ENCODE data around the gene RAB5B. TPM values are rescaled to one million over a fixed set of nuclear protein-coding genes. Genes with fewer than 3 reads are reported as not detected.

RAB5B gene
- total and polyA plus RNA-seq, 4 donors = 64.5 to 118 (median 91.3) TPM

DNA sequence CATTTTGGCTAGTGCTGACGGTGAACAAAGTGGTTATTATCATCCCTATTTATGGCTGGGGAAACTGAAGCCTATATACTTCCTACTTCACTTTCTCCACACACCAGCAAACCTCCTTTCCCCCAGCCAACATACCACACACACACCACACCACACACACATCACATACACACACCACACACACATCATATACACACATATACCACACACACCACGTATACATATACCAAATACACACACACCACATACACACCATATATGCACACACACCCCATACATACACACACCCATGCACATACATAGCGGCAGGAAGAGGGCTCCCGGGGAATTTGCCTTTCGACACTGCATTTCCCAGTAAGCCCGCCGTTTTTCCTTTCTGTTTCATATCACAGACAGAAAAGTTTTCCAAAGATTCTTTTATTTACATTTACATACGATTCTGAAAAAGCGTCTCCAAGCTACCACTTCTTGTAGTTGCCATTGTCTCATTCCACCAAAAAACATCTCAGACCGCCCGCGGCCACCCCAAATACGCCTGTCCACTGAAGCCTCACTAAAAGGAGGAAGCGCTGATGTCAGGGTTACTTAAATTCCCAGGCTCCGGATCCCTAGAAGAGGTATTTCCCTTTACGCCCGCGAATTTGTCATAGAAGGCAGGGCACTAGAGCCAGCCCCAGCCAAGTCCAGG lies 823 bp upstream of the RAB5B start:
- peaks cover 0 to 20% (median 6%) of the 10 kb centered on the region in 4 donors for H3K36me3 ChIP-seq (ENCODE audit: control insufficient read depth in 4 of 4, insufficient read depth in 4 of 4, low read length in 4 of 4)
- peaks cover 0 to 35% (median 13%) of the 10 kb centered on the region in 5 donors for H3K4me1 ChIP-seq (ENCODE audit: control insufficient read depth in 5 of 5, insufficient read depth in 5 of 5, low read length in 5 of 5)
- H3K27ac ChIP-seq (ENCODE audit: low read depth in 1 of 2, low read length in 1 of 2) = peak overlapping the region; percentile 92 to 98
- 1% methylated on average over 18 of the region's 18 CpGs for WGBS, 2 donors
- DNase-seq (no peak), ATAC-seq (ENCODE audit: insufficient read depth, low FRiP score) (no peak)
- TF ChIP-seq, protein P1, sequence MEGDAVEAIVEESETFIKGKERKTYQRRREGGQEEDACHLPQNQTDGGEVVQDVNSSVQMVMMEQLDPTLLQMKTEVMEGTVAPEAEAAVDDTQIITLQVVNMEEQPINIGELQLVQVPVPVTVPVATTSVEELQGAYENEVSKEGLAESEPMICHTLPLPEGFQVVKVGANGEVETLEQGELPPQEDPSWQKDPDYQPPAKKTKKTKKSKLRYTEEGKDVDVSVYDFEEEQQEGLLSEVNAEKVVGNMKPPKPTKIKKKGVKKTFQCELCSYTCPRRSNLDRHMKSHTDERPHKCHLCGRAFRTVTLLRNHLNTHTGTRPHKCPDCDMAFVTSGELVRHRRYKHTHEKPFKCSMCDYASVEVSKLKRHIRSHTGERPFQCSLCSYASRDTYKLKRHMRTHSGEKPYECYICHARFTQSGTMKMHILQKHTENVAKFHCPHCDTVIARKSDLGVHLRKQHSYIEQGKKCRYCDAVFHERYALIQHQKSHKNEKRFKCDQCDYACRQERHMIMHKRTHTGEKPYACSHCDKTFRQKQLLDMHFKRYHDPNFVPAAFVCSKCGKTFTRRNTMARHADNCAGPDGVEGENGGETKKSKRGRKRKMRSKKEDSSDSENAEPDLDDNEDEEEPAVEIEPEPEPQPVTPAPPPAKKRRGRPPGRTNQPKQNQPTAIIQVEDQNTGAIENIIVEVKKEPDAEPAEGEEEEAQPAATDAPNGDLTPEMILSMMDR (IDR thresholded peaks at IDR 0.05; ENCODE audit: control extremely low read depth, extremely low read depth) = no peak
- no peaks in the 10 kb centered on the region for H3K9me3 ChIP-seq (ENCODE audit: control insufficient read depth in 4 of 4, insufficient read depth in 3 of 4, low read length in 3 of 4)
- H3K27me3 ChIP-seq (ENCODE audit: control insufficient read depth in 3 of 3, insufficient read depth in 3 of 3, low read length in 2 of 3) = no peaks in the 10 kb centered on the region
- peak overlapping the region; percentile 57 to 100 for H3K9ac ChIP-seq (ENCODE audit: insufficient read depth in 1 of 2, low read length in 2 of 2)
- H3K4me3 ChIP-seq = peak overlapping the region; percentile 69

DNA sequence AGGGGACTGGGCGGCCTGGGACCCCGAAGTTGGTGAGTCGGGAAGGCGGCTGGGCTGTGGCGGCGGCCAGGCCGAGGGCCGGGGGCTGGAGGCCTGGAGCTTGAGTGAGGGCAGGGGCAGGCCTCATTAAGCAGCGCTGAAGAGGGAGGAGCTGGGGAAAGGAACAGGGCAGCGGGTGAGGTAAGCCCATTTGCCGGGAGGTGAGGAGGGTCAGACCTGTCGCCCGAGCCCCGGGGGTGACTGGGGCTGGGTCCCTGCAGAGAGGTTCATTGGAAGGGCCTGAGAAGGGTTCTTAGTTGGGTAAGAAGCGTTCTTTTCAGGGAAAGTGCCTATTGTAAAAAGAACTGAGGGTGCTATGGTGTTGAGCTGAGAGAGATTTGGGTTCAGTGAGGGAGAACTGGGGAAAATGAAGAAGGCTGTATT lies 441 bp downstream of the RAB5B start:
- TF ChIP-seq, protein P1 (IDR thresholded peaks at IDR 0.05; ENCODE audit: control extremely low read depth, extremely low read depth) = no peak
- DNase-seq (peak in 1 of 3 donors; percentile 61), ATAC-seq (ENCODE audit: insufficient read depth, low FRiP score) (peak; percentile 16)
- Histone ChIP-seq H3K27me3 (ENCODE audit: control insufficient read depth in 3 of 3, insufficient read depth in 3 of 3, low read length in 2 of 3) (no peaks in the 10 kb centered on the region), H3K4me1 (ENCODE audit: control insufficient read depth in 5 of 5, insufficient read depth in 5 of 5, low read length in 5 of 5) (peaks cover 0 to 33% (median 13%) of the 10 kb centered on the region in 5 donors), H3K9me3 (ENCODE audit: control insufficient read depth in 4 of 4, insufficient read depth in 3 of 4, low read length in 3 of 4) (no peaks in the 10 kb centered on the region), H3K9ac (ENCODE audit: insufficient read depth in 1 of 2, low read length in 2 of 2) (peak overlapping the region; percentile 74 to 93), H3K36me3 (ENCODE audit: control insufficient read depth in 4 of 4, insufficient read depth in 4 of 4, low read length in 4 of 4) (peaks cover 0 to 16% (median 5%) of the 10 kb centered on the region in 4 donors), H3K4me3 (peak overlapping the region; percentile 86), H3K27ac (ENCODE audit: low read depth in 1 of 2, low read length in 1 of 2) (peak overlapping the region; percentile 94 to 98)
- WGBS, 2 donors = 0% methylated on average over 15 of the region's 15 CpGs

DNA sequence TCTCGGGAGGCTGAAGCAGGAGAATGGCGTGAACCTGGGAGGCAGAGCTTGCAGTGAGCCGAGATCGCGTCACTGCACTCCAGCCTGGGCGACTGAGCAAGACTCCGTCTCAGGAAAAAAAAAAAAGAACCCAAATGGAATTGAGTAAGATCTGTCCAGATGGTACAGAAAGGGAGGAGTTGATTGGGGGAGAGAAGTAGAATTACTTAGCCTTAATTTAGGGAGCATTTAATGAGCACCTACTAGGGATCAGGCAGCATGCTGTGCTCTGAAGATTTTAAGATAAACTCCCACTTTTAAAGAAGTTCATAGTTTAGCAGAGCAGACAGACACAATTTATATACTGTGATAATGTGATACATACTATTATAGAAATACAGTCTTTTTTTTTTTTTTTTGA lies 4.5 kb downstream of the RAB5B start:
- ATAC-seq (ENCODE audit: insufficient read depth, low FRiP score) = no peak
- H3K27ac ChIP-seq (ENCODE audit: low read depth in 1 of 2, low read length in 1 of 2) = no peak overlapping the region
- no peaks in the 10 kb centered on the region for H3K9me3 ChIP-seq (ENCODE audit: control insufficient read depth in 4 of 4, insufficient read depth in 3 of 4, low read length in 3 of 4)
- no peaks in the 10 kb centered on the region for H3K27me3 ChIP-seq (ENCODE audit: control insufficient read depth in 3 of 3, insufficient read depth in 3 of 3, low read length in 2 of 3)
- no peak for DNase-seq
- TF ChIP-seq, protein P1 (IDR thresholded peaks at IDR 0.05; ENCODE audit: control extremely low read depth, extremely low read depth) = no peak
- 45 to 85% methylated on average over 7 of the region's 7 CpGs for WGBS, 2 donors
- H3K36me3 ChIP-seq (ENCODE audit: control insufficient read depth in 4 of 4, insufficient read depth in 4 of 4, low read length in 4 of 4) = peaks cover 2 to 21% (median 9%) of the 10 kb centered on the region in 4 donors
- H3K9ac ChIP-seq (ENCODE audit: insufficient read depth in 1 of 2, low read length in 2 of 2) = no peak overlapping the region
- H3K4me3 ChIP-seq = no peak overlapping the region
- H3K4me1 ChIP-seq (ENCODE audit: control insufficient read depth in 5 of 5, insufficient read depth in 5 of 5, low read length in 5 of 5) = peaks cover 0 to 21% (median 10%) of the 10 kb centered on the region in 5 donors

Data from lung (tissue), 12 donors.